Keratinocyte (primary cell): Measurements from ENCODE around the gene ANTXR2. TPM values are rescaled to one million over a fixed set of nuclear protein-coding genes. Genes with fewer than 3 reads are reported as not detected.

Experiments
- DNase-seq: peaks from one replicate; pipeline ENCODE4 v3.0.0-alpha.2; 2011; ENCODE audit warnings: low read depth, missing footprints, low spot score
- FAIRE-seq: peaks from 2 replicates; lab custom pipeline; 2011; peaks lifted over from hg19 to GRCh38; lab: Jason Lieb, UNC
- H2AFZ ChIP-seq: 2 replicates; pipeline ENCODE4 v1.6.0; 2012; ENCODE audit warnings: low read length, control low read depth, inconsistent platforms; ENCODE audit not compliant: control insufficient read depth
- H3K27ac ChIP-seq: 2 replicates; pipeline ENCODE4 v1.5.1; 2011; ENCODE audit warnings: low read length; ENCODE audit not compliant: control insufficient read depth, insufficient read depth
- H3K27me3 ChIP-seq: 3 replicates; pipeline ENCODE4 v1.6.0; 2011; ENCODE audit warnings: low read length; ENCODE audit not compliant: control insufficient read depth, insufficient read depth; ENCODE audit errors: extremely low read depth
- H3K36me3 ChIP-seq, 2 experiments: 2 replicates in 1 of 2; 3 replicates in 1 of 2; pipeline ENCODE4 v1.5.1; 2011; ENCODE audit warnings: low read length in 2 of 2, mild to moderate bottlenecking in 1 of 2; ENCODE audit not compliant: control insufficient read depth in 2 of 2, insufficient read depth in 2 of 2; ENCODE audit errors: extremely low read depth in 1 of 2
- H3K4me1 ChIP-seq: 3 replicates; pipeline ENCODE4 v1.5.1; 2011; ENCODE audit warnings: low read length; ENCODE audit not compliant: control insufficient read depth, insufficient read depth; ENCODE audit errors: extremely low read depth
- H3K4me2 ChIP-seq: 3 replicates; pipeline ENCODE4 v1.6.0; 2011; ENCODE audit warnings: low read depth, low read length; ENCODE audit not compliant: control insufficient read depth, insufficient read depth; ENCODE audit errors: extremely low read depth
- H3K4me3 ChIP-seq, 3 experiments: fragments of 200-600 bp in 1 of 3; sonication (generic) in 1 of 3; 2 replicates in 2 of 3; 3 replicates in 1 of 3; pipeline ENCODE4 v1.5.1; 2011 to 2016; ENCODE audit warnings: low read length in 3 of 3, mild to moderate bottlenecking in 3 of 3, control low read depth in 2 of 3, inconsistent platforms in 1 of 3, low read depth in 1 of 3, mixed read lengths in 1 of 3, mixed run types in 1 of 3, moderate library complexity in 1 of 3; ENCODE audit not compliant: control insufficient read depth in 2 of 3, insufficient read depth in 2 of 3; ENCODE audit errors: extremely low read depth in 1 of 3
- H3K79me2 ChIP-seq: 2 replicates; pipeline ENCODE4 v1.6.0; 2012; ENCODE audit warnings: low read length; ENCODE audit not compliant: control insufficient read depth, insufficient read depth
- H3K9ac ChIP-seq: 3 replicates; pipeline ENCODE4 v1.6.0; 2011; ENCODE audit warnings: low read length; ENCODE audit not compliant: control insufficient read depth, insufficient read depth; ENCODE audit errors: extremely low read depth
- H3K9me1 ChIP-seq: 3 replicates; pipeline ENCODE4 v1.6.0; 2011; ENCODE audit warnings: low read length; ENCODE audit not compliant: control insufficient read depth, insufficient read depth; ENCODE audit errors: extremely low read depth
- H3K9me3 ChIP-seq: 2 replicates; pipeline ENCODE4 v1.5.1; 2012; ENCODE audit warnings: low read depth, low read length; ENCODE audit not compliant: control insufficient read depth
- H4K20me1 ChIP-seq: 3 replicates; pipeline ENCODE4 v1.6.0; 2011; ENCODE audit warnings: low read length; ENCODE audit not compliant: control insufficient read depth, insufficient read depth; ENCODE audit errors: extremely low read depth
- CTCF ChIP-seq, 3 experiments: IDR thresholded peaks in 1 of 3; conservative IDR thresholded peaks in 1 of 3; optimal IDR thresholded peaks in 1 of 3; 2 replicates in 2 of 3; 3 replicates in 1 of 3; pipeline versions ENCODE3 to v1.5.1; 2011; ENCODE audit warnings: low read length in 3 of 3, mild to moderate bottlenecking in 3 of 3, moderate library complexity in 2 of 3, control low read depth in 1 of 3, inconsistent platforms in 1 of 3; ENCODE audit not compliant: insufficient read depth in 2 of 3; ENCODE audit errors: extremely low read depth in 1 of 3
- EZH2 ChIP-seq: IDR thresholded peaks from one replicate; pipeline ENCODE4 v1.6.1; 2012; ENCODE audit warnings: inconsistent platforms, mild to moderate bottlenecking, low read length, moderate library complexity
- dilution Hi-C: fragments of 300-500 bp; cut with MboI; formaldehyde crosslinking; loops from one replicate; pipeline ENCODE4 v1.7.0; 2020; ENCODE audit warnings: low sequenced_read_pairs; ENCODE audit not compliant: extremely low pct_ligation_motif_present
- polyA plus RNA-seq, 5 experiments: library from polyadenylated mRNA; depleted of rRNA in 3 of 5; stranded (reverse) in 3 of 5; stranded (forward) in 1 of 5; unstranded in 1 of 5; fragments of >200 nt; gene quantifications; 1 replicate in 1 of 5; 2 replicates in 3 of 5; 3 replicates in 1 of 5; pipeline versions ENCODE4 v1.2.1 to v1.2.3, GENCODE V29; 2011 to 2012; ENCODE audit warnings: missing spikeins in 2 of 5, low read depth in 1 of 5, low replicate concordance in 1 of 5

ANTXR2 gene
- polyA plus RNA-seq, 1 donor (not counting 4 experiments of a cell fraction or from before 2014, with no cell fraction given) = 89.1 TPM

GRCh38 chr4:80073473-80074008 lies 512 bp upstream of the ANTXR2 start:
- DNase-seq = no peak
- H3K9ac ChIP-seq = peak overlapping the region; percentile 84
- no peaks in the 10 kb centered on the region for H3K27me3 ChIP-seq
- H3K36me3 ChIP-seq = peaks cover 0 to 9% of the 10 kb centered on the region in 2 experiments
- no peaks in the 10 kb centered on the region for H4K20me1 ChIP-seq
- dilution Hi-C loops = no loop called here
- H2AFZ ChIP-seq = no peak overlapping the region
- peak overlapping the region; percentile 42 for H3K4me2 ChIP-seq
- peak overlapping the region; percentile 83 for H3K27ac ChIP-seq
- no peaks in the 10 kb centered on the region for H3K9me3 ChIP-seq
- H3K9me1 ChIP-seq = no peaks in the 10 kb centered on the region
- FAIRE-seq = no peak
- no peak for TF ChIP-seq CTCF (optimal IDR thresholded peaks at IDR 0.05 in 1 of 3, IDR thresholded peaks at IDR 0.05 in 1 of 3, conservative IDR thresholded peaks at IDR 0.05 in 1 of 3; ENCODE audit: extremely low read depth in 1 of 3, insufficient read depth in 2 of 3, low read length in 3 of 3)
- TF ChIP-seq EZH2 = no peak
- H3K79me2 ChIP-seq = peaks cover 42% of the 10 kb centered on the region
- peak overlapping the region; percentile 78 to 96 (median 95) for H3K4me3 ChIP-seq
- peaks cover 52% of the 10 kb centered on the region for H3K4me1 ChIP-seq

GRCh38 chr4:80072228-80072743 lies 743 bp downstream of the ANTXR2 start:
- no peaks in the 10 kb centered on the region for H4K20me1 ChIP-seq
- H3K27me3 ChIP-seq = no peaks in the 10 kb centered on the region
- DNase-seq (no peak), FAIRE-seq (no peak)
- peaks cover 53% of the 10 kb centered on the region for H3K79me2 ChIP-seq
- H3K9me3 ChIP-seq = no peaks in the 10 kb centered on the region
- dilution Hi-C loops = no loop called here
- H2AFZ ChIP-seq = no peak overlapping the region
- peaks cover 4 to 13% of the 10 kb centered on the region in 2 experiments for H3K36me3 ChIP-seq
- H3K9me1 ChIP-seq = no peaks in the 10 kb centered on the region
- H3K4me1 ChIP-seq = peaks cover 47% of the 10 kb centered on the region
- peak overlapping the region; percentile 78 to 96 (median 95) for H3K4me3 ChIP-seq
- peak overlapping the region; percentile 83 for H3K27ac ChIP-seq
- peak overlapping the region; percentile 84 for H3K9ac ChIP-seq
- peak overlapping the region; percentile 98 for H3K4me2 ChIP-seq
- TF ChIP-seq CTCF (optimal IDR thresholded peaks at IDR 0.05 in 1 of 3, IDR thresholded peaks at IDR 0.05 in 1 of 3, conservative IDR thresholded peaks at IDR 0.05 in 1 of 3; ENCODE audit: extremely low read depth in 1 of 3, insufficient read depth in 2 of 3, low read length in 3 of 3) = no peak
- no peak for TF ChIP-seq EZH2
